ENCODE data around the gene BANF2.

BANF2 gene

DNA sequence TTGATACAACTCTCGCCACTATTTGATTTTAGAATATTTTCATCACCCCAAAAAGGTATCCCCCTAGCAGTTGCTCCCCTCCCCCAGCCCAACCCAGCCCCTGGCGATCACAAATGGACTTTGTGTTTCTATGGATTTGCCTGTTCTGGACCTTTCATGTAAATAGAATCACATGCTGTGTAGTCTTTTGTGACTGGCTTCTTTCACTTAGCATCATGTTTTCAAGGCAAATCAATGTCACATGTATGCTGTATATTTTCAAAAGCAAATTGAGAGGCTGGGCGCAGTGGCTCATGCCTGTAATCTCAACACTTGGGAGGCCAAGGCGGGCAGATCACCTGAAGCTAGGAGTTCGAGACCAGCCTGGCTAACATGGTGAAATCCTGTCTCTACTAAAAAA, 48.5 kb downstream of the BANF2 start:
- no peaks in the 10 kb centered on the region for H3F3A ChIP-seq (ENCODE audit: control insufficient read depth, insufficient read depth)
- no peak overlapping the region for H3K27ac ChIP-seq (ENCODE audit: low read depth, low read length)
- H3K4me1 ChIP-seq (ENCODE audit: control insufficient read depth, low read length) = no peaks in the 10 kb centered on the region
- H3K9me2 ChIP-seq (replicated peaks; ENCODE audit: control insufficient read depth, low read length) = no peaks in the 10 kb centered on the region
- no peaks in the 10 kb centered on the region for H3K36me3 ChIP-seq (ENCODE audit: control insufficient read depth, low read length)
- H3K79me2 ChIP-seq (ENCODE audit: control insufficient read depth, low read length) = no peaks in the 10 kb centered on the region
- TF ChIP-seq, protein P1, sequence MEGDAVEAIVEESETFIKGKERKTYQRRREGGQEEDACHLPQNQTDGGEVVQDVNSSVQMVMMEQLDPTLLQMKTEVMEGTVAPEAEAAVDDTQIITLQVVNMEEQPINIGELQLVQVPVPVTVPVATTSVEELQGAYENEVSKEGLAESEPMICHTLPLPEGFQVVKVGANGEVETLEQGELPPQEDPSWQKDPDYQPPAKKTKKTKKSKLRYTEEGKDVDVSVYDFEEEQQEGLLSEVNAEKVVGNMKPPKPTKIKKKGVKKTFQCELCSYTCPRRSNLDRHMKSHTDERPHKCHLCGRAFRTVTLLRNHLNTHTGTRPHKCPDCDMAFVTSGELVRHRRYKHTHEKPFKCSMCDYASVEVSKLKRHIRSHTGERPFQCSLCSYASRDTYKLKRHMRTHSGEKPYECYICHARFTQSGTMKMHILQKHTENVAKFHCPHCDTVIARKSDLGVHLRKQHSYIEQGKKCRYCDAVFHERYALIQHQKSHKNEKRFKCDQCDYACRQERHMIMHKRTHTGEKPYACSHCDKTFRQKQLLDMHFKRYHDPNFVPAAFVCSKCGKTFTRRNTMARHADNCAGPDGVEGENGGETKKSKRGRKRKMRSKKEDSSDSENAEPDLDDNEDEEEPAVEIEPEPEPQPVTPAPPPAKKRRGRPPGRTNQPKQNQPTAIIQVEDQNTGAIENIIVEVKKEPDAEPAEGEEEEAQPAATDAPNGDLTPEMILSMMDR (IDR thresholded peaks at IDR 0.05; ENCODE audit: low read depth, low read length, poor library complexity, severe bottlenecking) = no peak
- TF ChIP-seq EZH2phosphoT487 (IDR thresholded peaks at IDR 0.05; ENCODE audit: borderline replicate concordance, low read length) = no peak
- H4K20me1 ChIP-seq (ENCODE audit: control insufficient read depth, insufficient read depth, low read depth, low read length) = no peaks in the 10 kb centered on the region
- no peak overlapping the region for H3K4me3 ChIP-seq (ENCODE audit: low read length)
- H3K4me2 ChIP-seq (ENCODE audit: low read length) = no peak overlapping the region
- peaks cover 10% of the 10 kb centered on the region for H3K27me3 ChIP-seq (ENCODE audit: control insufficient read depth, low read length)
- H3K9me3 ChIP-seq (ENCODE audit: control insufficient read depth, insufficient read depth, low read length) = no peaks in the 10 kb centered on the region

GRCh38 chr20:17749626-17749977, 49.8 kb downstream of the BANF2 start:
- no peaks in the 10 kb centered on the region for H3K9me2 ChIP-seq (replicated peaks; ENCODE audit: control insufficient read depth, low read length)
- no peak overlapping the region for H3K27ac ChIP-seq (ENCODE audit: low read depth, low read length)
- no peak overlapping the region for H3K4me3 ChIP-seq (ENCODE audit: low read length)
- no peaks in the 10 kb centered on the region for H3K36me3 ChIP-seq (ENCODE audit: control insufficient read depth, low read length)
- peaks cover 23% of the 10 kb centered on the region for H3K27me3 ChIP-seq (ENCODE audit: control insufficient read depth, low read length)
- TF ChIP-seq EZH2phosphoT487 (IDR thresholded peaks at IDR 0.05; ENCODE audit: borderline replicate concordance, low read length) = no peak
- TF ChIP-seq, protein P1 (IDR thresholded peaks at IDR 0.05; ENCODE audit: low read depth, low read length, poor library complexity, severe bottlenecking) = no peak
- no peak overlapping the region for H3K4me2 ChIP-seq (ENCODE audit: low read length)
- H4K20me1 ChIP-seq (ENCODE audit: control insufficient read depth, insufficient read depth, low read depth, low read length) = no peaks in the 10 kb centered on the region
- no peaks in the 10 kb centered on the region for H3K4me1 ChIP-seq (ENCODE audit: control insufficient read depth, low read length)
- no peaks in the 10 kb centered on the region for H3K79me2 ChIP-seq (ENCODE audit: control insufficient read depth, low read length)
- no peaks in the 10 kb centered on the region for H3K9me3 ChIP-seq (ENCODE audit: control insufficient read depth, insufficient read depth, low read length)
- no peaks in the 10 kb centered on the region for H3F3A ChIP-seq (ENCODE audit: control insufficient read depth, insufficient read depth)

GRCh38 chr20:17749978-17750721, 50.4 kb downstream of the BANF2 start:
- TF ChIP-seq, protein P1 (IDR thresholded peaks at IDR 0.05; ENCODE audit: low read depth, low read length, poor library complexity, severe bottlenecking) = no peak
- no peak for TF ChIP-seq EZH2phosphoT487 (IDR thresholded peaks at IDR 0.05; ENCODE audit: borderline replicate concordance, low read length)
- Histone ChIP-seq H3K79me2 (ENCODE audit: control insufficient read depth, low read length) (no peaks in the 10 kb centered on the region), H3K27me3 (ENCODE audit: control insufficient read depth, low read length) (peaks cover 24% of the 10 kb centered on the region), H4K20me1 (ENCODE audit: control insufficient read depth, insufficient read depth, low read depth, low read length) (no peaks in the 10 kb centered on the region), H3K4me3 (ENCODE audit: low read length) (no peak overlapping the region), H3K4me2 (ENCODE audit: low read length) (no peak overlapping the region), H3K9me2 (replicated peaks; ENCODE audit: control insufficient read depth, low read length) (no peaks in the 10 kb centered on the region), H3K9me3 (ENCODE audit: control insufficient read depth, insufficient read depth, low read length) (no peaks in the 10 kb centered on the region), H3K36me3 (ENCODE audit: control insufficient read depth, low read length) (no peaks in the 10 kb centered on the region), H3K4me1 (ENCODE audit: control insufficient read depth, low read length) (no peaks in the 10 kb centered on the region), H3K27ac (ENCODE audit: low read depth, low read length) (no peak overlapping the region), H3F3A (ENCODE audit: control insufficient read depth, insufficient read depth) (no peaks in the 10 kb centered on the region)
